Fibroblast of the aortic adventitia (primary cell): ENCODE results near the gene U2AF1L4. TPM values are rescaled to one million over a fixed set of nuclear protein-coding genes. Genes with fewer than 3 reads are reported as not detected.
A peak's percentile ranks its signal among the peaks of the same experiment; 100 is the strongest.

Experiments used
- DNase-seq: peaks from one replicate; pipeline ENCODE4 v3.0.0-alpha.2; 2010; ENCODE audit warnings: low read depth
- H3K4me3 ChIP-seq: 2 replicates; pipeline ENCODE4 v1.5.1; 2011; ENCODE audit warnings: low read depth, mild to moderate bottlenecking, control low read depth, low read length, moderate library complexity
- total RNA-seq: library from RNA; depleted of rRNA; stranded (reverse); fragments of >200 nt; gene quantifications from 2 replicates; pipeline ENCODE4 v1.2.3, GENCODE V29; 2012; ENCODE audit warnings: low replicate concordance
- TF ChIP-seq, protein P1 (sequence below): IDR thresholded peaks from 2 replicates; pipeline ENCODE4 v1.5.1; 2011; ENCODE audit warnings: mild to moderate bottlenecking, low read length, control low read depth, inconsistent platforms; ENCODE audit not compliant: insufficient read depth

Gene U2AF1L4
- total RNA-seq, 1 donor: 5.8 TPM

DNA sequence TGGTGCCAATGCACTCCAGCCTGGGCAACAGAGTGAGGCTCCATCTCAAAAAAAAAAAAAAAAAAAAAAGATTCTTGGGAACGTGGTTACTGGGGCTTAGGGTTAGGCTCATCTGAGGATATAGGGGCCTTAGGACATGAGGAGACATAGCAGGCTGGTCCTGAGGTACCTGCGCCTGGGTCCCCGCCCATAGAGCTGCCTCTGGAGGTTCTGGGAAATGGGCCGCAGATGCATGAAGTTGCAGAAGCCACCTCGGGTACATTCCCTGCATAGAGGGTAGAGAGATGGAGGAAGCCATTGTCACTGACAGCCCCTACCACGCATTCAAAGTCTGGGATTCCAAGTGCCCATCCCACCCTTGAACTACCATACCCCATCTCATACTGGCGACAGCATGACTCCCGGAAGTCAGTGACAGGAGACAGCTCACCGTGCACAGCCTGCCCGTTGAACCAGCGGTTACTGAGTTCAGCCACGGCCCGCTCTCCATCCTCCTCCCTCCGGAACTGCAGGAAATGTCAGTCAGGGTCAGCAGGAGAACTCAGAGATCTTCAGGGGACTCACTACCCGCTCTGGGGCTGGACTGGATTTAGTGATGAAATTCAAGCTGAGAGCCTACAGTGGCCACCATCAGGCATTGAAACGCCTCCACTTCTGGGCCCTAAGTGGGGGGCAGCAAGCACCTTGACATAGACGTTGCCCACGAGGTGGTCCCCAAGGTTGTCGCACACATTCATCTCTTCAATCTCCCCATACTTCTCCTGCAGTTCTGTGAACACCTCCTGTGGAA is 1.4 kb downstream of the U2AF1L4 start:
- DNase-seq: no peak
- TF ChIP-seq, protein P1, sequence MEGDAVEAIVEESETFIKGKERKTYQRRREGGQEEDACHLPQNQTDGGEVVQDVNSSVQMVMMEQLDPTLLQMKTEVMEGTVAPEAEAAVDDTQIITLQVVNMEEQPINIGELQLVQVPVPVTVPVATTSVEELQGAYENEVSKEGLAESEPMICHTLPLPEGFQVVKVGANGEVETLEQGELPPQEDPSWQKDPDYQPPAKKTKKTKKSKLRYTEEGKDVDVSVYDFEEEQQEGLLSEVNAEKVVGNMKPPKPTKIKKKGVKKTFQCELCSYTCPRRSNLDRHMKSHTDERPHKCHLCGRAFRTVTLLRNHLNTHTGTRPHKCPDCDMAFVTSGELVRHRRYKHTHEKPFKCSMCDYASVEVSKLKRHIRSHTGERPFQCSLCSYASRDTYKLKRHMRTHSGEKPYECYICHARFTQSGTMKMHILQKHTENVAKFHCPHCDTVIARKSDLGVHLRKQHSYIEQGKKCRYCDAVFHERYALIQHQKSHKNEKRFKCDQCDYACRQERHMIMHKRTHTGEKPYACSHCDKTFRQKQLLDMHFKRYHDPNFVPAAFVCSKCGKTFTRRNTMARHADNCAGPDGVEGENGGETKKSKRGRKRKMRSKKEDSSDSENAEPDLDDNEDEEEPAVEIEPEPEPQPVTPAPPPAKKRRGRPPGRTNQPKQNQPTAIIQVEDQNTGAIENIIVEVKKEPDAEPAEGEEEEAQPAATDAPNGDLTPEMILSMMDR: no peak
- H3K4me3 ChIP-seq: no peak overlapping the region

GRCh38 chr19:35742121-35742724 is 3.0 kb downstream of the U2AF1L4 start, which contains the start of gene IGFLR1:
TSS of gene IGFLR1 (minus strand) at chr19:35742452. CDS start at chr19:35741180, 1,272 bp downstream.
- no peak for DNase-seq
- no peak within 1 kb of the TSS for H3K4me3 ChIP-seq

GRCh38 chr19:35741203-35741515 is 4.1 kb downstream of the U2AF1L4 start:
- H3K4me3 ChIP-seq: peak overlapping the region; percentile 71
- no peak for DNase-seq
- TF ChIP-seq, protein P1: peak; percentile 0

More at GRCh38 chr19:35742121-35742724, 3.0 kb downstream of the U2AF1L4 start, which contains the start of gene IGFLR1:
- TF ChIP-seq, protein P1: no peak

- H3K4me3 ChIP-seq: peak overlapping the region; percentile 71
- DNase-seq: peak; percentile 94
- TF ChIP-seq, protein P1: peak; percentile 23
Measured at GRCh38 chr19:35740423-35741202, 4.6 kb downstream of the U2AF1L4 start.

- DNase-seq: no peak
- TF ChIP-seq, protein P1: no peak
- peak overlapping the region; percentile 71 for H3K4me3 ChIP-seq
Measured at GRCh38 chr19:35740108-35740422, 5.2 kb downstream of the U2AF1L4 start.

- no peak for DNase-seq
- H3K4me3 ChIP-seq: peak overlapping the region; percentile 71
- TF ChIP-seq, protein P1: no peak
Measured at GRCh38 chr19:35739275-35740107, 5.7 kb downstream of the U2AF1L4 start.
